Activated naive CD8-positive, alpha-beta T cell treated with anti-CD3 and anti-CD28 coated beads for 36 hours (primary cell): ENCODE results near the gene GIGYF2. TPM values are rescaled to one million over a fixed set of nuclear protein-coding genes. Genes with fewer than 3 reads are reported as not detected.

Source experiments
- DNase-seq: peaks from one replicate; pipeline ENCODE4 v3.0.0; 2021
- H3K27ac Mint-ChIP-seq: one replicate; pipeline ENCODE4 v1.8.0; 2022; ENCODE audit warnings: mild to moderate bottlenecking, moderate library complexity, mixed read lengths
- H3K27me3 Mint-ChIP-seq: one replicate; pipeline ENCODE4 v1.8.0; 2022; ENCODE audit warnings: mild to moderate bottlenecking, mixed read lengths
- H3K36me3 Mint-ChIP-seq: one replicate; pipeline ENCODE4 v1.8.0; 2021; ENCODE audit warnings: mild to moderate bottlenecking, mixed read lengths
- H3K4me1 Mint-ChIP-seq: one replicate; pipeline ENCODE4 v1.8.0; 2021; ENCODE audit warnings: mixed read lengths
- H3K4me3 Mint-ChIP-seq: one replicate; pipeline ENCODE4 v1.8.0; 2022; ENCODE audit warnings: mild to moderate bottlenecking, moderate library complexity, mixed read lengths
- H3K9me3 Mint-ChIP-seq: one replicate; pipeline ENCODE4 v1.8.0; 2022; ENCODE audit warnings: mixed read lengths
- total RNA-seq, 2 experiments: library from RNA; stranded (reverse); gene quantifications; one replicate each; pipeline ENCODE4 v1.2.3, GENCODE V29; 2021

Gene GIGYF2
- total RNA-seq, 2 experiments from 2014 or later: 45.2 to 45.7 TPM

DNA sequence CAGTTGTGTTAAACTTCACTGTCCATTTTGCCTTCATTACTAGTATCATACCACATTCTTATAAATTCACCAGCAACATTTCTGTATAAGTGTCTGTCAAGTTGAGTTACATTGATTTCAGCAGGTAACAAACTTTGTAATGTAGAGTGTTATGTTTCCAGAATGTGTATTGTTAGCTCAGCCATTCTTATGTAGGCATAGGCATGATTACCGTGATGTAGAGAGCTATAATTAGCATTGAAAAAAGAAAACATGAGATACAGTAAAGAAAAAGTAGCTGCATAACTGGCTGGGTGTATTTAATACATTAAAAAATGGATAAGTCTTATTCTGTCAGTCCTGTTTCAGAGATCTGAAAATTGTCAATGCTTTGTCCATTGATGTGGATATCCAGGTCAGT is 70.7 kb downstream of the GIGYF2 start:
- Mint-ChIP-seq H3K4me3 (no peak overlapping the region), H3K9me3 (no peaks in the 10 kb centered on the region), H3K36me3 (peaks cover 2% of the 10 kb centered on the region), H3K27me3 (no peaks in the 10 kb centered on the region), H3K27ac (no peak overlapping the region), H3K4me1 (peaks cover 34% of the 10 kb centered on the region)
- DNase-seq: no peak

DNA sequence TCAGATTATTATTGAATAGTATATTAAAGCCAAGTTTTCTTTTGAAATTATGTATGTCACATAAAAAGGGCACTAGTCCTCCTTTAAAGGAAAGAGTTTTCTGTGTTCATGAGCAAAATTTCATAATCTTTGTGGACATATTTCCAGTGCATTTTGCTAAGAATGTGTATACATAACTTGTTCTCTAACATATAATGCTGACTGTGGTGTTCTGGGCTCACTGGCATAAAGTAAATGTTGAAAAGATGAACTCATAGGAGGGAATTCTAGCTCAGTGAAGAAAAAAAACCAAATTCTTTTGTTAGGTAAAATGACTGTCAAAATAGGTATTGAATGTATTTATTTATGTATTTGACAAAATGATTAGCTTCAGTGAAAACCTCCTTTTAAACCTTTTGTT is 73.1 kb downstream of the GIGYF2 start:
- Mint-ChIP-seq H3K27me3 (no peaks in the 10 kb centered on the region), H3K27ac (no peak overlapping the region), H3K9me3 (no peaks in the 10 kb centered on the region), H3K36me3 (peaks cover 11% of the 10 kb centered on the region), H3K4me1 (peaks cover 36% of the 10 kb centered on the region), H3K4me3 (no peak overlapping the region)
- no peak for DNase-seq

DNA sequence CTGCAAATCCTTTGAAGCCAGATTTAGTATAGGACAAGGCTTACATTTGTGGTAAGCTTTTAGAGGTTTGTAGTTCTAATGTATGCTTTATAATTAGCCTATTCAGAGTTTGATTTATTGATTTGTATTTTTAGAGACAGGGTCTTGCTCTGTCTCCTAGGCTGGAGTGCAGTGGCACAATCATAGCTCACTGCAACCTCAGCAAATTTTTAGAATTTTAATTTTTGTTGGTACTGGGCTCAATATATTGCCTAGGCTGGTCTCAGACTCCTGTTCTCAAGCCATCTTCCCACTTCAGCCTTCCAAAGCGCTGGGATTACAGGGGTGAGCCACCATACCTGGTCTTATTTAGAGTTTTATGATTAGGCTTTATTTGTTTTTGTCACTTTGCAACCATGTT is 74.7 kb downstream of the GIGYF2 start:
- Mint-ChIP-seq H3K27ac (peak overlapping the region; percentile 6), H3K27me3 (no peaks in the 10 kb centered on the region), H3K36me3 (peaks cover 11% of the 10 kb centered on the region), H3K4me1 (peaks cover 26% of the 10 kb centered on the region), H3K4me3 (no peak overlapping the region), H3K9me3 (no peaks in the 10 kb centered on the region)
- no peak for DNase-seq

DNA sequence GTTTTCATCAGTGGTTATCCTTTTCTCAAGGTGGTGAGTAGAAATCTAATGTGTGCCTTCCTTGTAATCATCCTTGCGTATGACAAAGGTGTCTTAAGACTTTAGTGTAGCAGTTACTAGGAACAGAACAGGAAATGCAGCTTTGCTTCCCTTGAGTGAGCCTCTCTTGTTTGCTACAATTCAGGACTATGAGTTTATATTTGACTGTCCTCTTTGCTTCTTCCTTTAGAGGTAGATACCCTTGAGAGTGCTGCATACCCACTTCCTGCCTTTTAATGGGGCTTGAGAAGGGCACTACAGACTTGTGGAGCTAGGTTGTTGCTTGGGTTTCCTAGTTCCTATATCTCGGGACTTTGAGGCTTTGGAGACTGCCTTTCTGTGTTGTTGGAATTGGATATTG is 75.4 kb downstream of the GIGYF2 start:
- Mint-ChIP-seq H3K4me1 (peaks cover 26% of the 10 kb centered on the region), H3K9me3 (no peaks in the 10 kb centered on the region), H3K27ac (peak overlapping the region; percentile 54), H3K4me3 (no peak overlapping the region), H3K27me3 (no peaks in the 10 kb centered on the region), H3K36me3 (peaks cover 11% of the 10 kb centered on the region)
- no peak for DNase-seq

DNA sequence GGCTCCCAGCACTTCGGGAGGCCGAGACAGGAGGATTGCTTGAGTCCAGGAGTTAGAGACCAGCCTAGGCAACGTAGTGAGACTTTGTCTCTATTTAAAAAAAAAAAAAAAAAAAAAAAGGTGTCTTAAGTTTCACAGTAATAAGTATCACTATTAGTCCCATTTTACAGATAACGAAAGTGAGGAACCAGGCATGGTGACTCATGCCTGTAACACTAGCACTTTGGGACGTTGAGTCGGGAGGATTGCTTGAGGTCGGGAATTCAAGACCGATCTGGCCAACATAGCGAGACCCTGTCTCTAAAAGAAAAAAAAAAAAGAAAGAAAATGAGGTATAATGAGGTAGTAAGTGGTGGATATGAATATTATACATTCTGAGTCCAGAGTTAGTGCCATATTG is 76.7 kb downstream of the GIGYF2 start:
- no peak for DNase-seq
- Mint-ChIP-seq H3K27ac (no peak overlapping the region), H3K4me1 (peaks cover 26% of the 10 kb centered on the region), H3K9me3 (no peaks in the 10 kb centered on the region), H3K4me3 (no peak overlapping the region), H3K36me3 (peaks cover 11% of the 10 kb centered on the region), H3K27me3 (no peaks in the 10 kb centered on the region)

DNA sequence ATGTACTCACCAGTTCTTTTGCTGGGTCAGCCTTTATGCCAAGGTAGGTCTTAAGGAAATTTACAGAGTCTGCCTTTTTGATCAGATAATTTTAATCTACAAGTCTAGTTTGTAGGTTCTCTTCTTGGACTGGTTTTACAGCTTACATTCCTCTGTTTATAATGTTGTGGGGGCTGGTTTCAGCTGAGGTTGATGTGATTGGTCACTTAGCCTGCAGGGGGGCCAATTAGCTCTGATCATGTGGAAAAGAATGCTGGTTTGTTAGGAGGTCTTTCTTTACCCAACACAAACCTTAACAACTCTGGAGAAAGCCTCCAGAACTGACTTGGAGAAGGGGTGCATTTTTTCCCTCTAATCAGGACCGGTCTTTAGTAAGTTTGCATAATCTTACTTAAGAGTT is 79.3 kb downstream of the GIGYF2 start, which contains the start of gene KCNJ13:
TSS of gene KCNJ13 (minus strand) at position 131 of the 400 bp plus-strand sequence. CDS start 5,203 bp downstream, outside the sequence.
- H3K36me3 Mint-ChIP-seq: peaks cover 11% of the 10 kb centered on the region
- peaks cover 14% of the 10 kb centered on the region for H3K4me1 Mint-ChIP-seq
- no peak within 1 kb of the TSS for H3K4me3 Mint-ChIP-seq

DNA sequence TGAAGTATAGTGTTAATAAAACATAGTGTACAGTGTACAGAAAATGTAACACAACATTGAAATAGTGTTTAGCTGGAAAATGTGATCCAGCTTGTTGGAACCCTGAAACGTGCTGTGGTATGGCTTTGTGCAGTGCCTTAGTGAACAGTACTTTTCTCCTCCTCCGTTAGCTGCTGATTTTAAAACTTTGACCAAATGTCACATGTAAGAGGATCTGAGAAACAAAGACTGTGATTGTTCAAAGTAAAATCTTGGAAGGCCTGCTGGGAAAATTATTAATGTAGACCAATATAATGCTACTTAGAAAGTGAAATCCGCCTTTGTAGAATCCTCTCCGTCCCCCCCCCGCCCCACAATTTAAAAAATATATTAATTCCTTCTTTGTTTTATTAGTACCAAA is 80.1 kb downstream of the GIGYF2 start:
- Mint-ChIP-seq H3K4me1 (peaks cover 16% of the 10 kb centered on the region), H3K27me3 (no peaks in the 10 kb centered on the region), H3K36me3 (peaks cover 14% of the 10 kb centered on the region), H3K9me3 (no peaks in the 10 kb centered on the region), H3K4me3 (no peak overlapping the region), H3K27ac (no peak overlapping the region)
- DNase-seq: no peak

More for the DNA sequence above, 79.3 kb downstream of the GIGYF2 start, which contains the start of gene KCNJ13:
- Mint-ChIP-seq H3K27ac (no peak within 1 kb of the TSS), H3K9me3 (no peaks in the 10 kb centered on the region), H3K27me3 (no peaks in the 10 kb centered on the region)
- DNase-seq: no peak

DNA sequence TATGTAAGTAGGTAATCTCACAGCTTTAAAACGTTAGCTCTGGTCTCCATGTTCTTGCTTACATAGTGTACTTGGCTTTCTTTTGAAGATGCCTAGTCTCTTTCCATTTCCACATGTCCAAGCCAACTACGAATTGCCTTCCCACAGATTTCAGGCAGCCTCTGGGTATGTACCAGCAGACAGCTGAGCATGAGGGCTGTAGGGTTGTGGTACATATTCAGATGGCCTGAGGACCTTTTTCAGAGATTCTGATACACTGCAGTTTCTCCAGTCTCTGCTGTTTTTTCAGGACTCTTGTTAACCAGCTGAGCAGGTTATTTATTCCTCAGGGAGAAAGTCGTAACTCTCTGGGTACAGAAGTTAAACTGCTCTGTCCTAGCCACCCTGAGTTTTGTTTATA is 82.3 kb downstream of the GIGYF2 start:
- Mint-ChIP-seq H3K27ac (no peak overlapping the region), H3K27me3 (no peaks in the 10 kb centered on the region), H3K4me1 (peaks cover 6% of the 10 kb centered on the region), H3K9me3 (no peaks in the 10 kb centered on the region), H3K4me3 (no peak overlapping the region), H3K36me3 (peaks cover 9% of the 10 kb centered on the region)
- DNase-seq: no peak

DNA sequence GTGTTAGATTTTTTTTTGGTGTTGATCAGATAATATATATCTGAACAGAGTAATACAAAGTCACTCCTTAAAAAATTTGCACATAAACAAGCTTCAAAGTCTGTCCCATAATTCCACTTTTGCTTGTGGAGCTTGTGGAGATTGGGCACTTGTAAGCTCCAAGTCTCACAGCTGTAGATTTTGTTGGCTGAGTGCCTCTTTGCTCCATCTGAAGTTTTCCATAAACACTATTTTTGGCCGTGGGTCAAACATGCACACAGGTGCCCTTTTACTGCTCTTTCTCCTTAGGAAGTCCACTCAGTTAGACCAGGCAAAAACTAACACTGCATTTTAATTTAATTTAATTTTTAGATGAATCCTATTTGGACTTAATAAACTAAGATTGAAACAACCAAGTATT is 82.8 kb downstream of the GIGYF2 start:
- no peak overlapping the region for H3K27ac Mint-ChIP-seq
- H3K4me3 Mint-ChIP-seq: no peak overlapping the region
- no peaks in the 10 kb centered on the region for H3K27me3 Mint-ChIP-seq
- no peaks in the 10 kb centered on the region for H3K9me3 Mint-ChIP-seq
- peaks cover 6% of the 10 kb centered on the region for H3K4me1 Mint-ChIP-seq
- DNase-seq: no peak
- peaks cover 14% of the 10 kb centered on the region for H3K36me3 Mint-ChIP-seq

DNA sequence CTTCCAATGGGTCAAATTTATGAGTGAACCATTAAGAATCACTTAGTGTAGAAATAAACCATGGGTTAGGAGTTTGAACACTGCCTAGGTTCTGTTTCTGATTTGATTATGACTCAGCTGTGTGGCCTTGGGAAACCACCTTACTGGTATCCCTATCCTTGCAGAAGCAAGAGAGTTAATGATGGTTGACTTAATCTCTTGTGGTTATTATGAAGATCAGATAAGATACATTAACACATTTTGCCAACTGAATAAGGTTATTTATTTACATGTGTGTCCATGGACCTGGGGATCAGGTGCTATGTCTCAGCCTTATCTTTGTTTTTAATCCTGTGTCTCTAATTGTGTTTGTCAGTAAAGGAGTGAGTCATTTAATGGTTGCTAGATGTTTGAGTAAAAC is 84.6 kb downstream of the GIGYF2 start:
- no peak overlapping the region for H3K4me3 Mint-ChIP-seq
- no peak overlapping the region for H3K27ac Mint-ChIP-seq
- peaks cover 17% of the 10 kb centered on the region for H3K36me3 Mint-ChIP-seq
- DNase-seq: peak; percentile 39
- H3K9me3 Mint-ChIP-seq: no peaks in the 10 kb centered on the region
- no peaks in the 10 kb centered on the region for H3K27me3 Mint-ChIP-seq
- peaks cover 6% of the 10 kb centered on the region for H3K4me1 Mint-ChIP-seq

DNA sequence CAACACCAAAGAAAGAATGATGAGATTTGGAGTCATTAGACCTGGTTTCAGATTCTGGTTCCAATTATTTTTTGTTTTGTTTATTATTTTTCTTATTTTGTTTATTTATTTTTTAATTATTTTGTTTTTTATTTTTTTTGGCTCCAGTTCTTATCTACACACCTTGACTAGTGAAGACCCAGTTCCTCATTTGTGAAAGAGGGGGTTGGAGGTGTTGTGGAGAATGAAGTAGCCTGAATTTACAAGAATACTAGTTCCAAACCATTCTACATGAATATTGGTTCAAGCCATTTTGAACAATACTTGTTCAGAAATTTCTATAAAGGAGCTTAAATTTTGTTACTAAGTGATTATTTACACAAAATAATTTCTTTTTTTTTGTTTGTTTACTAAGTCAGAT is 86.1 kb downstream of the GIGYF2 start:
- no peak overlapping the region for H3K4me3 Mint-ChIP-seq
- H3K4me1 Mint-ChIP-seq: peaks cover 6% of the 10 kb centered on the region
- peaks cover 24% of the 10 kb centered on the region for H3K36me3 Mint-ChIP-seq
- no peaks in the 10 kb centered on the region for H3K9me3 Mint-ChIP-seq
- no peak overlapping the region for H3K27ac Mint-ChIP-seq
- H3K27me3 Mint-ChIP-seq: no peaks in the 10 kb centered on the region
- no peak for DNase-seq

DNA sequence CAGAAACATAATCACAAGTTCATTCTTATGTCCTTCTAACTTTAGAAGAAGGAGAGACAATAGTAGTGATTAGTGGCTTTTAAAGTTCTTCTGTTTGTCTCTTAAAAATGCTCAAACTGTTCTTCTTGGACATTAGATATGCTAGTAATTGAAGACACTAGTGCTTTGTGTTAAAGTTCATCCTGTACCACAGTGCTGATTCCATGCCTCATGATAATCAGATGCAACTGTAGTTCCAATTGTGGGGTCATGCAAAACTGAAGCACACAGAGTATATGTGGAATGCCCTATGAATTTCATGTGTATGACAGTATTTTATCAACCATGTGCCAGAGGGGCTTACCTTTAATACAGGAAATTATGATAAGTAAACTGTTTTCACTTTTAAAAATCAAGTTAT is 90.7 kb downstream of the GIGYF2 start:
- Mint-ChIP-seq H3K36me3 (peaks cover 35% of the 10 kb centered on the region), H3K4me1 (no peaks in the 10 kb centered on the region), H3K9me3 (no peaks in the 10 kb centered on the region), H3K27me3 (no peaks in the 10 kb centered on the region), H3K27ac (no peak overlapping the region), H3K4me3 (no peak overlapping the region)
- no peak for DNase-seq

DNA sequence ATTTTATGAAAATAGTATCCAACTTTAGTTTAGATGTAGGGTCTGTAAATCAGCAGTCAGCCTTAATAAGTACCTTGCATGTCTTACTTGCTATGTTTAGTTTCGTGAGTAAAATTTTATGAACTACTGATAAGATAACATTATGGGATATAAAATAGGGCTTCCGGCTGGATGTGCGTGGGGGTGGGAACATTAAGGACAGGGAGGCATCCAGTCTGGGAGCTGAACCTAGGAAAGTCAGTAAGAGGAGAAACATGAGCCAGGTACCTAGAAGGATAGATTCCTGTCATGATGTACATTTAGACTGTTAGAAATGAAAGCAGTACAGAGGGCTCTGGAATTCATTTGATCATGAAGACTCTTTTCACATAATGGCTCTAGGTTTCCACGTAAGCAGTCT is 92.0 kb downstream of the GIGYF2 start:
- Mint-ChIP-seq H3K4me3 (no peak overlapping the region), H3K36me3 (peaks cover 29% of the 10 kb centered on the region)

DNA sequence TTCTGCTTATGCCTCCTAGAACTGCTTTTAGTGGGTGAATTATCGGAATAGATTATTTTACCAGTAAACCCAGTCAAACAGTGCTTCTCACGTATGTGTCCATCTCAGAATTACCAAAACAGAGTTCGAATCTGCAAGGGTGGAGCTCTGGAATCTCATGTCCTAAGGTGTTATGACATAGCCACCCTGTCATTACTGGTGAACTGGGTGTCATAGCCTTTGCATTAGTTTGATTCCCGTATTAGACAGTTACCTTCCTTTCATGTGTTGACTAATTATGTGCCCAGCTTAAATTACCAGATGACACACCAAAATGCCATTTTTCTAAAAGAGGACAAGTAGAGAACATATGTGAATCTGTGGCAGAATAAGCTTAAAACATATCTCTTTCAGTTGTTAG is 94.4 kb downstream of the GIGYF2 start:
- Mint-ChIP-seq H3K9me3 (no peaks in the 10 kb centered on the region), H3K27me3 (no peaks in the 10 kb centered on the region), H3K4me1 (no peaks in the 10 kb centered on the region), H3K4me3 (no peak overlapping the region), H3K36me3 (peaks cover 25% of the 10 kb centered on the region), H3K27ac (no peak overlapping the region)
- no peak for DNase-seq

More for the DNA sequence above, 92.0 kb downstream of the GIGYF2 start:
- Mint-ChIP-seq H3K9me3 (no peaks in the 10 kb centered on the region), H3K27me3 (no peaks in the 10 kb centered on the region), H3K27ac (peak overlapping the region; percentile 8), H3K4me1 (no peaks in the 10 kb centered on the region)
- no peak for DNase-seq

DNA sequence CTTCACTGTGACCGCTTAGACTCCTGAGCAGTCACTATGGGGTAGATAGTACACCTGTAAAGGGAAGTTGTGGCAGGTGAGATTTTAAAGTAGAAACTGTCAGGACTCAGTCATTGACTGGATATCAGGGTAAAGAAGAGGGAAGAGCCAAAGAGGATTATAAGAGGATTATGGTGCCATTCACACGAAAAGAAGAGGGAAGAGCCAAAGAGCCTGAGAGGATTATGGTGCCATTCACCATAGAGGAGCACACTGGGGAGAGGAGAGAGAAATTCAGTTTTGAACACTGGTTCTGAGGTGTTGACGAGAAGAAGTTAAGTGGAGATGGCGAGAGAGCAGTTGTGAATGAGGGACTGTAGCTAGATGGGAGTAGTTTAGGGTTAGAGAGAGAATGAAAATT is 96.1 kb downstream of the GIGYF2 start:
- DNase-seq: no peak
- Mint-ChIP-seq H3K4me1 (no peaks in the 10 kb centered on the region), H3K9me3 (no peaks in the 10 kb centered on the region), H3K27ac (no peak overlapping the region), H3K27me3 (no peaks in the 10 kb centered on the region), H3K4me3 (no peak overlapping the region), H3K36me3 (peaks cover 26% of the 10 kb centered on the region)

DNA sequence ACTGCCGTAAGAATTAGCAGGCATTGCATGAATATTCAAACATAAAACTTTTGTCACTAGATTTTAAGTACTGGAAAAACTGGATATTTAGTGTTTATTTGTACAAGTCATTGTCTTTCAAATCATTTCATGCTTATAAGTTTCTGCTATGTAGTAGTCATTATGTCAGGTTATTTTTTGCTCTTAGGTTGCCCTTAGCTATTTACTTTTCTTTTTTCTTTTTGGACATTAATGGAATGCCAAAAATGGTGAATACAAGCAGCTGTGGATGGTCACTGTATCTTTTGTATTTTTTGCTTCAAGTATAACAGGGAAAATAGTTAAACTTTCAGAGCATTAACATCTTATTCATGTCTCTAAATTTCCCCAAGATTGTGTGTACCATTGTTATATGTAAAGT is 97.8 kb downstream of the GIGYF2 start:
- no peak for DNase-seq
- peaks cover 31% of the 10 kb centered on the region for H3K36me3 Mint-ChIP-seq
- no peaks in the 10 kb centered on the region for H3K27me3 Mint-ChIP-seq
- H3K27ac Mint-ChIP-seq: no peak overlapping the region
- no peak overlapping the region for H3K4me3 Mint-ChIP-seq
- H3K4me1 Mint-ChIP-seq: no peaks in the 10 kb centered on the region
- no peaks in the 10 kb centered on the region for H3K9me3 Mint-ChIP-seq

DNA sequence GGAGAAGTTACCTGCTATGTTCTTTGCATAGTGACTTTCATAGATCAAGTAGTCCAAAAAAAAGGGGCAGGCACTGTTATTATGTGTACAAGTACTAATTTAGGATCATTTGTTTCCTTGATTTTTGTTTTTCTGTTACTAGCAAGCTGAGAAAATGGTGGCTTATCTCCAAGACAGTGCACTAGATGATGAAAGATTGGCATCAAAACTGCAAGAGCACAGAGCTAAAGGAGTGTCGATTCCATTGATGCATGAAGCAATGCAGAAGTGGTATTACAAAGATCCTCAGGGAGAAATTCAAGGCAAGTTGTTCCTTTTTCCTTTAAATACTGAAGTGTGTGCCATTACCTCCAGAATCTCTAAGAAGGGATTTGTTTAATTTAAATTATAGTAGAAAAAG is 98.8 kb downstream of the GIGYF2 start:
- H3K4me3 Mint-ChIP-seq: no peak overlapping the region
- H3K27me3 Mint-ChIP-seq: no peaks in the 10 kb centered on the region
- no peak for DNase-seq
- H3K27ac Mint-ChIP-seq: no peak overlapping the region
- no peaks in the 10 kb centered on the region for H3K9me3 Mint-ChIP-seq
- H3K4me1 Mint-ChIP-seq: no peaks in the 10 kb centered on the region
- peaks cover 33% of the 10 kb centered on the region for H3K36me3 Mint-ChIP-seq
